H1 (cell line): ENCODE measurements around the gene TMEM237. TPM values are rescaled to one million over a fixed set of nuclear protein-coding genes. Genes with fewer than 3 reads are reported as not detected.
"Not testable (repeated sequence)": the region's sequence is repeated elsewhere in the genome, so short reads cannot be mapped to it uniquely, and the experiment has no call there.

Experiments used
- CTCF ChIA-PET: fragments of 300-600 bp; sonication (Branson Sonifier 250); formaldehyde crosslinking; loops from one replicate; lab custom pipeline; 2021; ENCODE audit not compliant: partially characterized antibody; lab: Charles Lee
- POLR2A ChIA-PET: fragments of 300-600 bp; sonication (Branson Sonifier 250); formaldehyde crosslinking; loops from one replicate; lab custom pipeline; 2021; ENCODE audit warnings: inconsistent platforms; ENCODE audit not compliant: partially characterized antibody; lab: Charles Lee
- DNase-seq, 2 experiments: peaks; one replicate each; pipeline versions ENCODE4 v3.0.0 to v3.0.0-alpha.2; 2010 to 2022; ENCODE audit warnings: low spot score in 2 of 2, low read depth in 1 of 2, mixed read lengths in 1 of 2
- FAIRE-seq: peaks from 2 replicates; lab custom pipeline; 2011; peaks lifted over from hg19 to GRCh38; lab: Jason Lieb, UNC
- H2AFZ ChIP-seq: 2 replicates; pipeline ENCODE4 v1.8.1; 2012; ENCODE audit warnings: low read length, inconsistent platforms
- H2AK5ac ChIP-seq: 2 replicates; pipeline ENCODE4 v1.6.1; 2013; ENCODE audit warnings: low read depth, low read length
- H2BK120ac ChIP-seq: replicated peaks from 2 replicates; pipeline ENCODE3; 2013; ENCODE audit warnings: low read depth, low read length, inconsistent platforms
- H2BK12ac ChIP-seq: 2 replicates; pipeline ENCODE4 v1.6.1; 2013; ENCODE audit warnings: low read depth, low read length
- H2BK15ac ChIP-seq: 2 replicates; pipeline ENCODE4 v1.6.1; 2013; ENCODE audit warnings: low read length
- H2BK20ac ChIP-seq: 2 replicates; pipeline ENCODE4 v1.6.1; 2013; ENCODE audit warnings: low read length
- H2BK5ac ChIP-seq: 2 replicates; pipeline ENCODE4 v1.6.1; 2013; ENCODE audit warnings: low read depth, low read length
- H3K14ac ChIP-seq: 2 replicates; pipeline ENCODE4 v1.6.1; 2013; ENCODE audit warnings: inconsistent platforms; ENCODE audit not compliant: insufficient read length
- H3K18ac ChIP-seq: 2 replicates; pipeline ENCODE4 v1.6.1; 2013; ENCODE audit warnings: low read length; ENCODE audit errors: extremely low read depth
- H3K23ac ChIP-seq: 2 replicates; pipeline ENCODE4 v1.6.1; 2013; ENCODE audit warnings: inconsistent platforms; ENCODE audit not compliant: insufficient read length
- H3K23me2 ChIP-seq: 2 replicates; pipeline ENCODE4 v1.6.1; 2013; ENCODE audit warnings: low read depth, low read length
- H3K27ac ChIP-seq: 2 replicates; pipeline ENCODE4 v1.6.1; 2011; ENCODE audit warnings: low read depth, low read length, inconsistent platforms
- H3K27me3 ChIP-seq, 4 experiments: replicated peaks in 1 of 4; 1 replicate in 1 of 4; 2 replicates in 3 of 4; pipeline versions ENCODE4 v1.6.1 to v1.8.1; 2011 to 2013; ENCODE audit warnings: low read length in 3 of 4, mild to moderate bottlenecking in 3 of 4, inconsistent platforms in 2 of 4, mixed read lengths in 2 of 4, moderate library complexity in 1 of 4; ENCODE audit not compliant: control insufficient read depth in 3 of 4, insufficient read depth in 3 of 4; ENCODE audit errors: extremely low read depth in 1 of 4
- H3K36me3 ChIP-seq, 4 experiments: 2 replicates each; pipeline versions ENCODE4 v1.6.1 to v1.8.1; 2011 to 2013; ENCODE audit warnings: mild to moderate bottlenecking in 4 of 4, low read length in 3 of 4, moderate library complexity in 2 of 4, control low read depth in 1 of 4, inconsistent platforms in 1 of 4; ENCODE audit not compliant: insufficient read depth in 4 of 4, control insufficient read depth in 2 of 4
- H3K4ac ChIP-seq: replicated peaks from 2 replicates; pipeline ENCODE3; 2013; ENCODE audit warnings: low read length, low read depth, mixed read lengths, inconsistent platforms; ENCODE audit not compliant: insufficient read length
- H3K4me1 ChIP-seq, 4 experiments: replicated peaks in 1 of 4; 1 replicate in 1 of 4; 2 replicates in 3 of 4; pipeline versions ENCODE4 v1.6.1 to v1.8.1; 2011 to 2013; ENCODE audit warnings: low read length in 3 of 4, inconsistent platforms in 2 of 4, mixed read lengths in 1 of 4; ENCODE audit not compliant: insufficient read depth in 4 of 4, control insufficient read depth in 3 of 4
- H3K4me2 ChIP-seq, 2 experiments: 2 replicates each; pipeline versions ENCODE4 v1.6.1 to v1.8.1; 2011 to 2013; ENCODE audit warnings: low read depth in 2 of 2, low read length in 2 of 2, control low read depth in 1 of 2, inconsistent platforms in 1 of 2, mild to moderate bottlenecking in 1 of 2; ENCODE audit not compliant: insufficient read depth in 1 of 2
- H3K4me3 ChIP-seq, 4 experiments: fragments of 200-600, 300-600 bp in 1 of 4; sonication (generic), shearing (Covaris generic), sonication (Bioruptor Twin) in 1 of 4; 2 replicates each; pipeline versions ENCODE4 v1.5.1 to v1.8.1; 2011 to 2016; ENCODE audit warnings: low read length in 4 of 4, low read depth in 3 of 4, control low read depth in 2 of 4, inconsistent platforms in 2 of 4, mild to moderate bottlenecking in 2 of 4, mixed read lengths in 1 of 4, moderate library complexity in 1 of 4; ENCODE audit not compliant: insufficient read depth in 2 of 4; ENCODE audit errors: extremely low read depth in 1 of 4
- H3K56ac ChIP-seq: replicated peaks from 2 replicates; pipeline ENCODE3; 2013; ENCODE audit warnings: low read depth, mild to moderate bottlenecking, mixed read lengths, low read length, inconsistent platforms; ENCODE audit not compliant: insufficient read length
- H3K79me1 ChIP-seq: 2 replicates; pipeline ENCODE4 v1.6.1; 2013; ENCODE audit warnings: low read depth, low read length, control low read depth
- H3K79me2 ChIP-seq, 2 experiments: 2 replicates each; pipeline versions ENCODE4 v1.6.1 to v1.8.1; 2012 to 2013; ENCODE audit warnings: low read length in 2 of 2, mild to moderate bottlenecking in 2 of 2, inconsistent platforms in 1 of 2; ENCODE audit not compliant: insufficient read depth in 2 of 2, control insufficient read depth in 1 of 2
- H3K9ac ChIP-seq, 4 experiments: replicated peaks in 1 of 4; 1 replicate in 1 of 4; 2 replicates in 3 of 4; pipeline versions ENCODE4 v1.6.1 to v1.8.1; 2011 to 2013; ENCODE audit warnings: low read depth in 3 of 4, low read length in 3 of 4, control low read depth in 2 of 4, mild to moderate bottlenecking in 2 of 4, moderate library complexity in 2 of 4, inconsistent platforms in 1 of 4; ENCODE audit errors: extremely low read depth in 1 of 4
- H3K9me3 ChIP-seq, 2 experiments: 2 replicates each; pipeline versions ENCODE4 v1.6.1 to v1.8.1; 2012 to 2013; ENCODE audit warnings: mild to moderate bottlenecking in 2 of 2, moderate library complexity in 2 of 2, control low read depth in 1 of 2, inconsistent platforms in 1 of 2, low read depth in 1 of 2, low read length in 1 of 2, mixed read lengths in 1 of 2; ENCODE audit not compliant: insufficient read depth in 2 of 2
- H4K20me1 ChIP-seq, 2 experiments: replicated peaks in 1 of 2; 2 replicates each; pipeline versions ENCODE3 to v1.8.1; 2011 to 2013; ENCODE audit warnings: inconsistent platforms in 2 of 2, low read length in 2 of 2, mild to moderate bottlenecking in 1 of 2; ENCODE audit not compliant: insufficient read depth in 2 of 2, control insufficient read depth in 1 of 2
- H4K5ac ChIP-seq: 2 replicates; pipeline ENCODE4 v1.6.1; 2013; ENCODE audit warnings: low read length, low read depth, mixed read lengths, inconsistent platforms; ENCODE audit not compliant: insufficient read length
- H4K8ac ChIP-seq: 2 replicates; pipeline ENCODE4 v1.8.0; 2013; ENCODE audit warnings: mild to moderate bottlenecking, moderate library complexity, low read length, inconsistent platforms; ENCODE audit not compliant: insufficient read depth; ENCODE audit errors: extremely low read depth
- H4K91ac ChIP-seq: replicated peaks from 2 replicates; pipeline ENCODE3; 2013; ENCODE audit warnings: low read length, mixed read lengths, inconsistent platforms; ENCODE audit not compliant: insufficient read length
- CBX8 ChIP-seq: fragments of 300-800, 300-1000 bp; sonication (generic); IDR thresholded peaks from 2 replicates; pipeline ENCODE4 v1.7.1; 2016; ENCODE audit warnings: low read depth, low read length, borderline replicate concordance
- WGBS, 2 experiments: shearing (Covaris generic) in 1 of 2; methylation state at CpG; one replicate each; pipeline versions ENCODE4 v1.1.6 to v1.1.7; 2013 to 2015; ENCODE audit warnings: low lambda C conversion rate in 2 of 2, mixed read lengths in 2 of 2, inconsistent platforms in 1 of 2, low coverage in 1 of 2, missing lambda C conversion rate in 1 of 2; ENCODE audit not compliant: insufficient replicate concordance in 2 of 2, insufficient coverage in 1 of 2, insufficient read length in 1 of 2; ENCODE audit errors: extremely low coverage in 1 of 2, missing lambda C conversion rate in 1 of 2; 5-methylcytosine and 5-hydroxymethylcytosine counted together
- polyA plus RNA-seq, 7 experiments: library from polyadenylated mRNA; depleted of rRNA in 3 of 7; stranded (reverse) in 5 of 7; unstranded in 2 of 7; fragments of >200 nt in 5 of 7; fragments of 200-250 nt in 2 of 7; gene quantifications; 1 replicate in 5 of 7; 2 replicates in 1 of 7; 4 replicates in 1 of 7; pipeline versions ENCODE4 v1.2.1 to v1.2.3, GENCODE V29; 2011 to 2013; ENCODE audit warnings: missing spikeins in 2 of 7, mixed read lengths in 2 of 7
- total RNA-seq: library from RNA; stranded (reverse); fragmentation: NEBNext Ultra II Directional; extraction: Animal tissue kit (Norgen Biotek cat#: 25700); gene quantifications from 2 replicates; pipeline ENCODE4 v1.2.1, GENCODE V29; 2021

TMEM237 gene
- total and polyA plus RNA-seq, 2 of the 8 experiments (the other 6 are each of a cell fraction or from before 2014, with no cell fraction given) = 26.1 to 41.0 TPM

DNA sequence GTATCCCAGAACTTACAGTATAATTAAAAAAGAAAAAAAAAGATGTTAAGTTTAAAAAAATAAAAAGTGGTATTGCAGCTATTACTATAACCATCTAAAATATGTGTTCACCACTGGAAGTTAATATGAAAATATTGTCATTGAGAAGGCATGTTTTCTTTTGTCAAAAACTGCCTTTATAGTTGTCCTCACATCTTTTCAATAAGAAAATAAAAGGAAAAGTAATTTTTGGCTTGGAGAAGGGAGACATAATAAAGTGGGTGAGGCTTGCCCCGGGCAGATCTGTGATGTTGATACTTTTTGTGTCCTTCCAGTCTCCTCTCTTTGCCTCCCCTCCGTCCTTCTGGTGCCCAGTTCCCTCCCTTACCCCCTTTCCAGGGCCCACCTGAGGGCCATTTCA is 30.2 kb upstream of the TMEM237 start:
- Histone ChIP-seq H4K5ac (no peak overlapping the region), H3K9me3 (no peaks in the 10 kb centered on the region), H2AFZ (no peak overlapping the region), H3K27me3 (no peaks in the 10 kb centered on the region), H3K4ac (no peak overlapping the region), H2BK12ac (no peak overlapping the region), H3K9ac (no peak overlapping the region), H2BK15ac (no peak overlapping the region), H2BK120ac (no peak overlapping the region), H3K23ac (no peak overlapping the region), H3K4me2 (no peak overlapping the region), H2BK5ac (no peak overlapping the region), H3K18ac (no peak overlapping the region), H3K79me1 (no peaks in the 10 kb centered on the region), H4K20me1 (no peaks in the 10 kb centered on the region), H3K4me1 (peaks cover 0 to 6% (median 2%) of the 10 kb centered on the region in 4 experiments; a peak in 3 of 7 replicates), H2AK5ac (no peak overlapping the region), H4K8ac (no peak overlapping the region), H3K27ac (no peak overlapping the region), H3K4me3 (no peak overlapping the region), H4K91ac (no peak overlapping the region), H3K36me3 (no peaks in the 10 kb centered on the region), H3K23me2 (no peaks in the 10 kb centered on the region), H2BK20ac (no peak overlapping the region), H3K56ac (no peak overlapping the region), H3K79me2 (no peaks in the 10 kb centered on the region), H3K14ac (no peak overlapping the region)
- ChIA-PET POLR2A (no interaction called here), CTCF (interaction anchor here (1.3 kb wide), 1 partner anchor 9 kb away, joined by 6 read pairs; no protein-coding TSS in a partner anchor)
- FAIRE-seq (no peak), DNase-seq (no peak)
- TF ChIP-seq CBX8 = no peak
- 81% methylated on average over 2 of the region's 2 CpGs; no CpG with 5 or more reads in 1 of the 2 experiments for WGBS, 2 experiments

GRCh38 chr2:201671205-201671604 is 27.9 kb upstream of the TMEM237 start:
- H2BK15ac ChIP-seq, POLR2A ChIA-PET, H3K18ac ChIP-seq, H2AK5ac ChIP-seq, H4K8ac ChIP-seq, H3K79me2 ChIP-seq, H3K79me1 ChIP-seq, H4K5ac ChIP-seq, H3K9ac ChIP-seq, H2BK5ac ChIP-seq, H3K23ac ChIP-seq, H2BK20ac ChIP-seq, H3K4me1 ChIP-seq, H3K9me3 ChIP-seq, H2BK120ac ChIP-seq, H3K27me3 ChIP-seq, H3K4ac ChIP-seq, H4K20me1 ChIP-seq, H3K36me3 ChIP-seq, H3K56ac ChIP-seq, H2AFZ ChIP-seq, H3K27ac ChIP-seq, H3K23me2 ChIP-seq, H3K14ac ChIP-seq, DNase-seq, H2BK12ac ChIP-seq, H3K4me2 ChIP-seq, H4K91ac ChIP-seq, H3K4me3 ChIP-seq, FAIRE-seq: not testable (repeated sequence)
- CTCF ChIA-PET = interaction anchor here (0.6 to 1.1 kb wide), 3 partner anchors 30 to 73 kb away, joined by 3 to 4 read pairs (median 4); no protein-coding TSS in a partner anchor
- 61% methylated on average over 4 of the region's 4 CpGs; no CpG with 5 or more reads in 1 of the 2 experiments for WGBS, 2 experiments
